ENCODE measurements around the gene FAM111B.

- TF ChIP-seq, protein P1, sequence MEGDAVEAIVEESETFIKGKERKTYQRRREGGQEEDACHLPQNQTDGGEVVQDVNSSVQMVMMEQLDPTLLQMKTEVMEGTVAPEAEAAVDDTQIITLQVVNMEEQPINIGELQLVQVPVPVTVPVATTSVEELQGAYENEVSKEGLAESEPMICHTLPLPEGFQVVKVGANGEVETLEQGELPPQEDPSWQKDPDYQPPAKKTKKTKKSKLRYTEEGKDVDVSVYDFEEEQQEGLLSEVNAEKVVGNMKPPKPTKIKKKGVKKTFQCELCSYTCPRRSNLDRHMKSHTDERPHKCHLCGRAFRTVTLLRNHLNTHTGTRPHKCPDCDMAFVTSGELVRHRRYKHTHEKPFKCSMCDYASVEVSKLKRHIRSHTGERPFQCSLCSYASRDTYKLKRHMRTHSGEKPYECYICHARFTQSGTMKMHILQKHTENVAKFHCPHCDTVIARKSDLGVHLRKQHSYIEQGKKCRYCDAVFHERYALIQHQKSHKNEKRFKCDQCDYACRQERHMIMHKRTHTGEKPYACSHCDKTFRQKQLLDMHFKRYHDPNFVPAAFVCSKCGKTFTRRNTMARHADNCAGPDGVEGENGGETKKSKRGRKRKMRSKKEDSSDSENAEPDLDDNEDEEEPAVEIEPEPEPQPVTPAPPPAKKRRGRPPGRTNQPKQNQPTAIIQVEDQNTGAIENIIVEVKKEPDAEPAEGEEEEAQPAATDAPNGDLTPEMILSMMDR (optimal IDR thresholded peaks at IDR 0.05 in 1 of 3, IDR thresholded peaks at IDR 0.05 in 1 of 3, conservative IDR thresholded peaks at IDR 0.05 in 1 of 3; ENCODE audit: extremely low read depth in 1 of 3, insufficient read depth in 2 of 3, low read length in 3 of 3), result no peak
- no peak for TF ChIP-seq EZH2 (IDR thresholded peaks at IDR 0.05; ENCODE audit: low read length)
These were observed 10.7 kb downstream of the FAM111B start for GRCh38 chr11:59117774-59118173.
